OCI-LY7 (cell line): ENCODE measurements around the gene AGAP9. TPM values are rescaled to one million over a fixed set of nuclear protein-coding genes. Genes with fewer than 3 reads are reported as not detected.
"Not testable (repeated sequence)": the region's sequence is repeated elsewhere in the genome, so short reads cannot be mapped to it uniquely, and the experiment has no call there.

Source experiments
- BruUV-seq: library from RNA; stranded (reverse); fragments of 400-500 nt; replicated peaks from 2 replicates; lab custom pipeline; 2021; lab: Mats Ljungman, UMichigan
- CTCF ChIA-PET: fragments of 300-600 bp; sonication (Branson Sonifier 250); formaldehyde crosslinking; loops from one replicate; lab custom pipeline; 2022; ENCODE audit warnings: antibody characterized with exemption; ENCODE audit not compliant: unreplicated experiment; lab: Charles Lee
- POLR2A ChIA-PET: fragments of 300-600 bp; sonication (Branson Sonifier 250); formaldehyde crosslinking; loops from one replicate; lab custom pipeline; 2022; ENCODE audit warnings: antibody characterized with exemption; lab: Charles Lee
- DNase-seq: peaks from one replicate; pipeline ENCODE4 v3.0.0-alpha.2; 2015; ENCODE audit warnings: low spot score
- H2AFZ ChIP-seq: fragments of 200-600 bp; sonication (generic), shearing (Covaris generic); 2 replicates; pipeline ENCODE4 v1.6.1; 2014; ENCODE audit warnings: mild to moderate bottlenecking, antibody characterized with exemption, low read length, moderate library complexity
- H3K27ac ChIP-seq: fragments of 200-600 bp; sonication (generic); 2 replicates; pipeline ENCODE4 v1.5.1; 2014; ENCODE audit warnings: mixed run types, low read depth, mild to moderate bottlenecking, moderate library complexity, low read length, inconsistent platforms; ENCODE audit not compliant: poor library complexity, severe bottlenecking
- H3K36me3 ChIP-seq: fragments of 200-600 bp; sonication (generic); 2 replicates; pipeline ENCODE4 v1.6.1; 2014; ENCODE audit warnings: mild to moderate bottlenecking, antibody characterized with exemption, low read length, moderate library complexity, mixed read lengths; ENCODE audit not compliant: insufficient read depth
- H3K4me1 ChIP-seq: fragments of 200-600 bp; sonication (generic); 2 replicates; pipeline ENCODE4 v1.5.1; 2014; ENCODE audit warnings: mild to moderate bottlenecking, low read length; ENCODE audit not compliant: insufficient read depth, poor library complexity, severe bottlenecking
- H3K4me2 ChIP-seq: fragments of 200-600 bp; sonication (generic); 2 replicates; pipeline ENCODE4 v1.6.1; 2014; ENCODE audit warnings: mild to moderate bottlenecking, low read length
- H3K4me3 ChIP-seq: fragments of 200-600 bp; sonication (generic); 2 replicates; pipeline ENCODE4 v1.5.1; 2014; ENCODE audit warnings: mild to moderate bottlenecking, low read depth, low read length; ENCODE audit not compliant: poor library complexity, severe bottlenecking
- H3K79me2 ChIP-seq: fragments of 200-600 bp; sonication (generic); 2 replicates; pipeline ENCODE4 v1.6.1; 2016; ENCODE audit warnings: low read depth, mild to moderate bottlenecking, low read length, moderate library complexity, mixed read lengths; ENCODE audit not compliant: insufficient read depth
- H3K9me2 ChIP-seq: fragments of 200-600 bp; sonication (generic); 2 replicates; pipeline ENCODE4 v1.6.1; 2016; ENCODE audit warnings: mild to moderate bottlenecking, low read length, mixed read lengths; ENCODE audit not compliant: insufficient read depth
- H3K9me3 ChIP-seq: fragments of 200-600 bp; sonication (generic); 2 replicates; pipeline ENCODE4 v1.6.1; 2014; ENCODE audit warnings: mild to moderate bottlenecking, mixed run types, low read length, mixed read lengths
- H4K20me1 ChIP-seq: fragments of 200-600 bp; sonication (generic); 2 replicates; pipeline ENCODE4 v1.6.1; 2014; ENCODE audit warnings: mild to moderate bottlenecking, antibody characterized with exemption, low read length, moderate library complexity, mixed read lengths; ENCODE audit not compliant: insufficient read depth
- intact Hi-C: fragments of 100-400 bp; cut with micrococcal nuclease; formaldehyde crosslinking; loops from one replicate; pipeline ENCODE4 v1.10.0; 2022; ENCODE audit not compliant: unreplicated experiment
- total RNA-seq, 2 experiments: library from RNA; depleted of rRNA in 1 of 2; stranded (reverse); fragments of >200 nt in 1 of 2; shearing (Covaris generic) in 1 of 2; gene quantifications; 2 replicates each; pipeline ENCODE4 v1.2.3, GENCODE V29; 2014 to 2022

Gene AGAP9
- total RNA-seq, 2 experiments from 2014 or later: 4.8 to 7.6 TPM

DNA sequence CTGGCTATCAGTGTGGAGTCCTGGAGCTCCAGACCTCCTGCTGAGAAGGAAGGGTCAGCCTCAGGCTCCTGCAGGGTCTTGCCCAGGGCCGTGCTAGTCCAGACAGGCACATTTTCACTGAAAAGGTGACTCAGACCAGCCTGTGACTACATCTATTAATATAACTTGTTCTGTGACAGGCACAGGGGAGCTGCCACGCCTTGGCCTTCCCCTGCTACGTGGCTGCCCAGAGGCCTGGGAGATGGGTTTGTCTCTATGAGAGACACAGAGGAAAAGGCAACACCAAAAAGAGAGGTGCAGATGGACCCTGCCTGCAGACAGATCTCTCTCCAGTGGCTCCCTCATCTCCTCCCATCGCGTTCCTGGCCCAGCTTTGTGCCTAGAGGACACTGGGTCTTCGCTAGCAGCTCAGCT, 41.7 kb downstream of the AGAP9 start:
- DNase-seq, H3K4me2 ChIP-seq, H3K79me2 ChIP-seq, H2AFZ ChIP-seq, BruUV-seq, H3K27ac ChIP-seq, CTCF ChIA-PET, POLR2A ChIA-PET, H3K9me3 ChIP-seq, H3K4me1 ChIP-seq, H3K36me3 ChIP-seq, intact Hi-C loops, H4K20me1 ChIP-seq, H3K9me2 ChIP-seq, H3K4me3 ChIP-seq: not testable (repeated sequence)

DNA sequence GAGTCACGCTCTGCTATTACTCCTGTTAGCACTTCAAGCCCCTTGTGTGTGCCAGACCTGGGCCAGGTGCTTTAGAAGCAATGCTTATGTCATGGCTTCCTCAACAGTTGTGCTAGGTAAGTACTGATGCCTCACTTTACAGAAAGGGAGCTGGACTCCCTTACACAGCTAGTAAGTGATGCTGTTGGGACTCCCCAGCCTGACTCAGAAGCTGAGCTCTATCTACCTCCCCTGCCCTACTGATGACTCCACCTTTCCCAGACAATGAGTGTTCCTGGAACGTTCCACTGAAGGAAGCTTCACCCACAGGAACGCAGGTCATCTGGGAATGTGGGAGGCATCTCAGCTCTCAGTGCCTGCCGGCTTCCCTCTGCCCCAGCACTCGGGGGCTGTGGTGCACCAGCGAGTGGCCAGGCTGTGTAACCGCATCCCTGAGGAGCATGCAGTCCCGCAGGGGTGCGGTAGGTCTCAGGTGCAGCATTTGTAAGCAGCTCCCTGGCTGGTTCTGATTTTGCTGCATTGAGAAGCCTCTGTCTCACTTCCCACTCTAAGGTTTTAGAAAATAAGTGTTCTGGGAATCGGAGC, 42.2 kb downstream of the AGAP9 start:
- POLR2A ChIA-PET: not testable (repeated sequence)

DNA sequence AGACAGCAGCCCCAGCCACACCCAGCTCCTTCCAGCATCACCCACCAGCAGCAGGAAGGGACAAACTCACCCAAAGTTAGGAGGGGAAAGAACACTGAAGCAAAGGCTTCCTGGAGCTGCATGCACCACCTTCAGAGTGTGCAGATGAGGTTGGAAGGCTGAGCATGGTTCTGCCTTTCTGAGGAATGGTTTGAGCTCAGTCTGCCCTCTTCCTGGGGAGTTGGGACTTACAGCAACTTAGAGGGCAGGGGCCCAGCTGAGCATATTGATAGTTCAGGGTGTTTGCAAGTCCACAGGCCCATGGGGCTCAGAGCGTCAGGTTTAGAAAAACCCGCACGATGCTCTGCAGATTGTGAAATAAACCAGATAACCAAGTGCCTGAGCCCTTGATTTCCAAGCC, 43.3 kb downstream of the AGAP9 start:
- H3K4me2 ChIP-seq, H3K79me2 ChIP-seq, intact Hi-C loops, H3K9me3 ChIP-seq, DNase-seq, H4K20me1 ChIP-seq, POLR2A ChIA-PET, H3K4me3 ChIP-seq, CTCF ChIA-PET, H3K4me1 ChIP-seq, H3K36me3 ChIP-seq, H3K27ac ChIP-seq, BruUV-seq, H2AFZ ChIP-seq, H3K9me2 ChIP-seq: not testable (repeated sequence)

More for the DNA sequence above, 42.2 kb downstream of the AGAP9 start:
- H2AFZ ChIP-seq, H3K9me3 ChIP-seq, H3K36me3 ChIP-seq, H3K27ac ChIP-seq, H4K20me1 ChIP-seq, DNase-seq, H3K79me2 ChIP-seq, H3K4me1 ChIP-seq, H3K4me3 ChIP-seq, H3K4me2 ChIP-seq, BruUV-seq, CTCF ChIA-PET, intact Hi-C loops, H3K9me2 ChIP-seq: not testable (repeated sequence)

DNA sequence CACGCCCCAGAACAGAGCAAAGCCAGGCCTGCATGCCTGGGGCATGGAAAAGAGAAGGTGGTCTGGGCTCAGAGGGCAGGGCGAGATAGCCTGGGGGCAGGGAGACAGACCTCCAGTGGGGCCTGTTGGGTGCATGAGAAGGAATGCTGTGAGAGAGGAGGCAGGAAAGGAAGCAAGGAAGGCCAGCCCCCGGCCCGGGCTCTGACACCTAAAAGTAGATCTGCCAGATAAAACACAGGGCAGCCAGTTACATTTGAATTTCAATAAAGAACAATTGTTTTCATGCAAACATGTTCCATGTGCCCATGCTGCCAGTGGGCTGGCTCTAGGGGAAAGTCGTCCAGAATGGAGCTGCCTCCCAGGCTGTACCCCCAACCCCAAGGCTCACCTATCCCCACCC, 45.3 kb downstream of the AGAP9 start:
- CTCF ChIA-PET, H3K4me2 ChIP-seq, POLR2A ChIA-PET, H3K9me2 ChIP-seq, H3K27ac ChIP-seq, H3K9me3 ChIP-seq, H3K36me3 ChIP-seq, H3K79me2 ChIP-seq, H4K20me1 ChIP-seq, H2AFZ ChIP-seq, H3K4me3 ChIP-seq, H3K4me1 ChIP-seq, DNase-seq, intact Hi-C loops, BruUV-seq: not testable (repeated sequence)

DNA sequence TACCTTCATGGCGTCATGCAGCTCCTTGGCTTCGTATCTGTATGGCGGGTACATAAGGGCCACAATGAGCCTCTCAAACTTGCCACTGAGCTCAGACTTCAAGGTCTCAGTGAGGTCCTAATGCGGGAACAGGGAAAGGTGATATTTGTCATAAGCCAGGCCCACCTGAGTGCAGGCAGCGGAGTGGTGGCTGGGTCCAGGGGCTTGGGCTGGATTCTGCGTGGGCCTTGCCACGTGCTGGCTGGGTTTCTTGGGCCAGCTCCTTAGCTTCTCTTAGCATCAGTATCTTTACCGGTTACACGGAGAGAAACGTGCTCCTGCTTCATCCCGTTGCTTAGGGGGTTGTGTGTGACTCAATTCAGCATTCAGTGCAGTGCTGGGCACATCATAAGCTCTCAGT, 46.4 kb downstream of the AGAP9 start:
- H3K9me2 ChIP-seq, H3K27ac ChIP-seq, H3K4me3 ChIP-seq, H3K9me3 ChIP-seq, H3K4me2 ChIP-seq, H3K36me3 ChIP-seq, POLR2A ChIA-PET, H3K4me1 ChIP-seq, intact Hi-C loops, CTCF ChIA-PET, DNase-seq, H3K79me2 ChIP-seq, H2AFZ ChIP-seq, BruUV-seq, H4K20me1 ChIP-seq: not testable (repeated sequence)

DNA sequence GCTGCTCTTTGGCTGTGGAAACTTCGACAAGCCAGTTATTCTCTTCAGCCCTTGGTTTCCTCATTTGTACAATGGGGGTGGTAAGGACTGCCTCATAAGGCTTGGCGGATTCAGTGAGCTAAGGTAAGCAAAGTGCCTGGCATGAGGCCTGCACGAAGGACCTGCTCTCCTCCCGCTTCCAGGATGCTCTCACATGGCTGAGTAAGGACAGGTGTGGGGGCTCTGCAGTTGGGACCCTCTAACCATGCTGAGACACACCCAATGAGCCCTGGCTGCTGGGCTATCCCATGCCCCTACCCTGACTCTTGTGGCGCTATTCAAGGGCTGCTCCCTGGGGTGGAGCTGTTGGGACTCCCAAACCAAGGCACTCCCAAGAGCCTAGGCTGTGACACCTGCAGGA, 48.3 kb downstream of the AGAP9 start:
- DNase-seq, H3K79me2 ChIP-seq, intact Hi-C loops, H3K9me3 ChIP-seq, H2AFZ ChIP-seq, H4K20me1 ChIP-seq, H3K4me1 ChIP-seq, H3K4me2 ChIP-seq, H3K4me3 ChIP-seq, H3K27ac ChIP-seq, H3K9me2 ChIP-seq, CTCF ChIA-PET, BruUV-seq, H3K36me3 ChIP-seq, POLR2A ChIA-PET: not testable (repeated sequence)
